ENCODE data around the gene SCRN1.

DNA sequence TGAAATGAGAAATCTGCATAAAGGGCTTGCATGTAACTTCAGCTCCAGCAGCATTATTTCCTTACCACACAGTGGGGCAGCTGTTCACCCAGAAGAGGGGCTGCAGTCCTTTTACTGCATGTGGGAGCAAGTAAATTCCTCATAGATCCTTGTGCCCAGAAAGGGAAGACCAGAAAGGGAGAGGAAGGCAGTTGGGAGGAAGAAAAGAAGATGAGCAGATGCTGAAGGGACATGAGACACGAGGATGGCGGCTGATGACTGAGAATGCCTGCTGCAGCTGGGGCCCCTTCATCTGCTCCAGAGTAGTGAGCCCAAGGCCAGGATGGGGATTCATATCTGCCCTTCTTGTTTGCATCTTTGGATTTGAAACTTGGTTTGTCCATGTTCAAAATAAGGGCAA lies 102.8 kb downstream of the SCRN1 start:
- no peak for TF ChIP-seq POLR2AphosphoS5 (IDR thresholded peaks at IDR 0.05; ENCODE audit: low read depth, low read length)
- TF ChIP-seq SIN3A (IDR thresholded peaks at IDR 0.05; ENCODE audit: borderline replicate concordance, insufficient read depth, low read length) = no peak
- no peak for TF ChIP-seq REST (IDR thresholded peaks at IDR 0.05; ENCODE audit: insufficient read depth in 1 of 2, low read depth in 2 of 2, low read length in 2 of 2)
- no peak for TF ChIP-seq TAF1 (IDR thresholded peaks at IDR 0.05; ENCODE audit: borderline replicate concordance, insufficient read depth, low read length)
- TF ChIP-seq FOXP2 (optimal IDR thresholded peaks at IDR 0.05; ENCODE audit: borderline replicate concordance, extremely low read depth, extremely low read length, insufficient read depth) = no peak
